HG02588 (cell line): ENCODE measurements around the gene CZIB.

Experiments
- ATAC-seq: cut with Tn5 transposase; IDR thresholded peaks from one replicate; pipeline ENCODE4 v1.9.1; 2021; ENCODE audit warnings: mild to moderate bottlenecking, moderate library complexity; ENCODE audit not compliant: unreplicated experiment

Gene CZIB

DNA sequence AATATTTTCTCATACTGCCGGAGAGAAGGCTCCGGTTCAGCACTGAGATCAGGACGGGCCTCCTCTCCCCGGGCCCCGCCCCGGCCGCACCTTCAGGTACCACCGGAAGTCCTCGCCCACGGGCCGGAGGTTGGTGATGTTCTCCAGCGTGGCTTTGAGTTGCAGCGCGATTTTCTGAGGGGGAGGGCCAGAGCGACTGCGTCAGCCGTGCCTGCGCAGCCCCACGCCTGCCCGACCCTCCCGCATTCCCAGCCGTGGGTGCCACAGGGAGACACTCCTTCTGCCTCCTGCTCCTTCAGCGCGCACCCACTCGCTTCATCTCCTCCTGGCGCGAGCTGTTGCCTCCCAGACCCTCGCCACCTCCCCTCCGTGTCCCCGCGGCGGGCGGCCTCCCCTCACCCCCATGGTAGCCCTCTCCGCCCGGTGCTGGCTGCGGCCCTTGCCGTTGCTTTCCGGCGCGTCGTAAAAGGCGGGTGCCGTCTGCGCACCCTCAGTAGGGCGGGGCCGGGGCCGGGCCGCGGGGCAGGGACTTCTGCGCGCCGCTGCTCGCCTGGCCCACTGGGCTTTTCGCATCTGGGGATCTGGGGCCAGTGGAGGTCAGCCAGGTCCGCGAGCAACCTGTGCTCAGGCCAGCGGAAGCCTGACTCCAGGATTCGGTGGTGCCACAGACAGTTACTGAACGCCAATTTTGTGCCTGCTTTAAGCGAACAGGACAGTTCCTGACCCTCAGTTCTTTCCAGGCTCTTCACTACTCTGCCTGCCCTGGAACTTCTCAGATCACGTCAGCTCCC, at the start of gene CZIB:
CZIB (minus strand) TSS at position 464 of the 791 bp plus-strand sequence; CDS start at position 405, 59 bp downstream.
- peak; percentile 89 for ATAC-seq

DNA sequence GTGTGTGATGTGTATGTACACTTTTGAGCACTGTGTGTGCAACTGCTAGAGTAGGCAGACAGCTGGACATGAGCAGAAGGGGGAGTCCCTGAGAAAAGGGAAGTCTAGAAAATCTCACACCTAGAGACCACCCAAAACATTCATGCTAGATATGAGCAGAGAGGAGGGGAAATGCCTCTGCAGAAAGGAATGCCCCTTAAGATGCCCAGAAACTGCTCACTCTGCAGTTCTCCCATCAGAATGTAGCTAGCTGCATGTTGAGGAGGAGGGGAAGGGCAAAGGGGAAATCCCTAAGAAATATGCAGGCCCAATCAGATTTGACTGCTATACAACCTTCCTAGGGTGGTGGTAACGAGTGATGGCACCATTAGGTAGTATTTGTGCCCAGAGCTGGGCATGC, 49.7 kb upstream of the CZIB start:
- ATAC-seq = peak; percentile 43

DNA sequence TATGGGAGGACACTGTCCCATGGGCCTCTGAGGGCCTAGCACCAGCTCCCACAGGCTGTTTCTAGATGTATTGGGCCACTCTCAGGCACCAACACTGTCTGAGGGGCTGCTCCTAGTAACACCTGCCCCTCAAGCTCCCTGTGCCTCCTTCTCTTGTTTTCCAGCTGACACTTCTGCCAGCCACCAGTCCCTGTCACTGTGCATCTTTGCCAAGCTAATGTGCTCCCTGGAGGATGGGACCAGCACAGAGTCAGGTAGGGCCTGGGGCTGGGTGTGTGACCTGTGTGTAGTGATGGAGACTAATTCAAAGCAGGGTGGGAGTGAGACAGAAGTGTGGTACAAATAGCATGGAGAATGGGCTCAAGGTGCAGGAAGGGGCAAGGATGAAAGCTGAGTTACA, 47.3 kb upstream of the CZIB start:
- ATAC-seq = no peak

DNA sequence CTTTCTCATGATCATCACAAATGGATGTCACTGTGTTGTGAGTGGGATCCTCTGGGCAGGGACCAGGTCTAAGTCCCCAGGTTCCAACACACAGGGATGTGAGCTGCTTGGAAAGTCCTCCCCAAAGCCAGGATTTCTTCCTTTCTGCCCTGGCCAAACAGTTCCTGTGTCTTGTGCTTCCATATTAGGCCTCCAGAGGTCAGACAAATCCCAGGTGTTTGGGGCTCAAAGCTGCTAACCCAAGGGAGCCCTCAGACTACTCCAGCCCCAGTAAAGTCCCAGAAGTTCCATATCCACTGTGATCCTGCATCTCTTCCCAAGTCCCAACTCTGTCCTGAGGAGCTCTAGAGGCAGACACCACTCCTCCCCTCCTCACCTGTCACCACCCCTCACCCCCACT, 45.6 kb upstream of the CZIB start:
- ATAC-seq = no peak

DNA sequence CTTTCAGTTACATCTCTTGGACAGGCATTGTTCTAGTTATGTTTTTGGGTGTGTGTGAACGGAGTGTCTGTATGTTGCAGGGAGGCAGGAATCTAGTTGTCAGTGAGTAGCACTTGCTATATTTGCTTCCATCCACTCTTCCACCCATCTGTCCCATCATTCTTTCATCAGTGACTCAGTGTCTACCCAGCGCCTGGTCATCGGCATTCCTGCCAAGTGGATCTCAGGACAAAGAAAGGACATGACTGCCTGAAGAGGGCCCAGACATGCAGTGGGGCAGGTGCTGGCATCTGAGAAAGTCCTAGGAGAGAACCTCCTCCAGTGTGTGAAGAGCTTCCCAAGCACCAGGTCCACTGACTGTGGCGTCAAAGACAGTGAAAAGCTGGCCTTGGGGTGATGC, 45.1 kb upstream of the CZIB start:
- ATAC-seq = no peak

DNA sequence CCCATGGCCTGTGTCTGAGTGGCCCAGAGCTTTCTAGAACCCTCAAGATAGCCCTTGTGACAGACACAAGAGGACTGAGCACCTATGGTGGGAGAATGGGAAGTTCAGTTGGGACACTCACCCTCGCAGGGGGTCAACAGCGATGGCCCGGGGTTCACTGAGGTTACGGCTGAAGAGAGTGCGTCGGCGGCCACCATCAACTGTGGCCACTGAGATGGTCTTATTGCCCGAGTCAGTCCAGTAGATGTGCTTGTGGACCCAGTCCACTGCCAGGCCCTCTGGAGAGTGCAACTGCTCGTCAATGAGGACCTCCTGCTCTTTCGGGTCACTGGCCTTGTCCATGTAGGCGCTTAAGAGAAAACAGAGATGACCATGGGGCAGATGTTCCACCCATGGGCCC, 43.6 kb upstream of the CZIB start:
- no peak for ATAC-seq

DNA sequence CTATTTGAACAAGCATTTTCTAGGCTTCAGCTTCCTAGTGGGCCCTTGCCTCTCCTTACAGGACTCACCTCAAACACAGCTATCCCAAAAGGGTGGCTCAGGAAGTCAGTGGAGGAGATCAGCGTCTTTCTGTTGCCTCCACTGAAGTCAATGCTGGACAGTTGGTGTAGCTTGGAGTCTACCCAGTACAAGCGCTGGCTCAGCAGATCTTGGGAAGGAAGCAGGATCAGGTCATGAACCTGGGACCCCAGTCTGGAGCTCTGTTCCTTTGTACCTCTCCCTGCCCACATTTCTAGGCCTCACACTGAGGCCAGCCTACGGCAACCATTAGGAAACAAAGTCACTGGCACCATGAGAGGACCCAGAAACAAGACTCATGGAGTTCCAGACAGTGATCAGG, 41.6 kb upstream of the CZIB start:
- no peak for ATAC-seq

DNA sequence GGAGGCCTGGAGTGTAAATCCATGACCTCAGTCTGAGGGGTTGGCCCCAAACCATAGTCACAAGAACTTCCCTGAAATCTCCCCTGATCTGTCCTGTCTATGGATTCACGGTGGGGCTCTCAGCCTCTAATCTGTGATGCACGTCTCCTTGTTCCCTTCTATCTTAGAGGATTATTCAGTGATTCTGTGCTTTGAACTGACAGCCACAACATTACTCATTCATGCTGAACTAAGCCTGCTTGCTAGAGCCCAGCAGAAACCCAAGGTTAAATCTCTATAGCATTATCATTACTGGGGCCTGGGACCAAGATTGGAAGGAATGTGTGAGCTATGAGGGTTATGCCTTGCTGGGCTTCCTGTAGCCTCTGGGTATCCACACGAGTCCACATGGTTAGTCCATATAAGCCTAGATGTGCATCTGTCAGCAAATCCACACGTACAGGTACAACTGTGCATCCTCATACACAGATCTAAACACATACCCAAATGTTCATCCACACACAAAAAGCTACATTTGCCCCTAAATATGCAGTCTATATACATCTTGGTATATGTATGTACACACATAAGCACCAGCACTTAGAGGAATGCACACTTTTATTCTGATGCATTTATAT, 40.3 kb upstream of the CZIB start:
- no peak for ATAC-seq

DNA sequence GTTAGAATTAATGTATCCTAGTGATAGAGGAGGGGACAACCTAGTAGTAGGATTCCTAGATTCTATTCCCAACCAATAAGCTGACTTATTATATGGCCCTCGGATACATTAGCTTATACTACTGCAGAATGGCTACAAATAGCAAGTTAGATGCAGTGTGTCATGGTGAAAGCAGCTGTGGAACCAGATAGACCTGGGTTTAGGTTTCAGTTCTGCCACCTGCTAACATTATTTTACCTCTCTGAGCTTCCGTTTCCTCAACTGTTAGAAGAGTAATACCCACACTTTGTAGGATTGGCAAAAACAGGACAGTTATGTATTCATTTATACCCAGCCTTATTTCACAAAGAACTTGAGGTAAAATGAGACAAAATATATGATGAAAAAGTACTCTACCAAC, 39.5 kb upstream of the CZIB start:
- ATAC-seq = peak; percentile 68

DNA sequence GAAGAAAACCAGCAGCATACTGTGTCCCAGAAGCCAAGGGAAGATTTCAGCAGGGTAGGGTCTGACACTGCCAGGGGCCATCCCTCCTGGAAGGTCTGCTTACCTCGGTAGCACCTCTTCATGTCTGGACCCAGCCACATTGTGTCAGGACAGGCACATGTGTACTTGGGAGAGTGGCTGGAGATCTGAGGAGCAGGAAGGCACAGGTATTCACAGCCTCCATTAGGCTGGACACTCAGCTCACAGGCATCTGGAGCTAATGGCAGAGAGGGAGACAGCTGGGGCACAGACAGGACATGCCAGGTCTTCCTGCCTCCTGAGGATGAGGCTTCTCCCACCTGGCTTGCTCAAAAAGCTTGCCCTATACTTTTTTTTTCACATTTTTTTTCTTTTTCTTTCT, 37.8 kb upstream of the CZIB start:
- no peak for ATAC-seq

DNA sequence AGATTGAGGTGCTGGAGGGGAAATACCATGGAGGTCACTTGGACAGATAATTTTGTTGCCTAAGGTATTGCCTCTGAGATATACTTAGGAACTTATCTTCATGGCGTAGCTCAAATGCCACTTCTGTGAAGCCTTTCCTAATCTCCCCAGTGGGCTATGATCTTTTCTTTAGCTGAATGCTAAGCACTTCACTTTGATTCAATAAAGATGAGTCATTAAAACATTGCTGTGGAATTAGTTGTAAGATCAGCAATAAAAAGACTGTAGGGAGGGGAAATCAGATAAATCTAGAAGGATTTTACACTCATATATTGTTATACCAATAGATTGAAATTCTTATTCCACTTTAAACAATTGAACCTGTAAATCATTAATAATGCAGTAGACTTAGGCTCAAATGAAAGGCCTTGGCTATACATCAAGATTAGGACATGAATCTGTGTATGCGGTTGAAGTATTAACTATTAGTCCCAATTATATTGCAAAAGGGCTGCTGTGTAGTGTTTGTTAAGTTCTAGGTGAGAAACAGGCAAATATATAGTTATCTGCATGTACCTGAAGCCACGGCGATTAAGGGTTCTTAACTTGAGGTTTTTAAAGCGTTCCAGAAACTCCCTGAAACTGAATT, 37.1 kb upstream of the CZIB start:
- no peak for ATAC-seq

DNA sequence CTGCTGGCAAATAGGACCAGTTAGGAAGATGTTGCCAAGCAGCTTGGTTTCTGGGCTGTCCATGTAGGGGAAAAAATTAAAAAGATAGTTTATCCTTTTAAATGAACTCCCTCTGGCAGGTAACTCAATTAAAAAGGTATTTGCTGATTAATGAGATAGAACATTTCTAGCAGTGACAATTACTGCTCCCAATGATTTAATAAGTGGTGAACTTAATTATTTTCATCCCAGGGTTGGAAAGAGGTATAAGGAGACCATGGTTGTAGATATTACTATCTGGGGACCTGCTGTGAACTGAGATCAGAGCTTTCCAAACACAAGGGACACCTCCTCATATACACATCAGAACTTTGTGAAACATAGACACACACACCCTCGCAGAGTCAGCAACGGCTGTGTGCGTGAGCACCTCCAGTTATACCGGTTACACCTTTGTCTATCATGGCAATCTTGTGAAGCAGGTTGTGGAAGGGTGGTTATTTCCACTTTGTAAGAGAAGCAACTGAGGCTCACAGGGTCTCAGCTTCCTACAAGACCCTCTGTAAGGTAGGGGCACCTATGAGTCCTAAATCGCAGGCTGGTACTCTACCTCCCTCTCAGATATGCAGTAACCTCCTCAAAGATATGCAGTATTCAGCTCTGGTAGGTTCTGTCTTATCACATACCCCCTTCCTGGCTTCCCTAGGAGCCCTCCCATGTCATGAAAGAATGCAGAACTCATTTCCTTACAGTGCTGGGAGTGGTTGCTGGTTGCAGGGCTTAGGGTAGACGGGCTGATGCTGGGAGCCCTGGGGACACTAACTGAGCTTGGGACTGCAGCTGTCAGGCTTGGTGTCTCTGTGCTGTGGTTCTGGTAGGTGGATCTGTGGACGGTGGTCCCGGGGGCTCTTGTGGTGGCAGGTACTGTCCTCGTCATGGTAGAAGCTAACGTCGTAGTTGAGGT, 36.3 kb upstream of the CZIB start:
- no peak for ATAC-seq

DNA sequence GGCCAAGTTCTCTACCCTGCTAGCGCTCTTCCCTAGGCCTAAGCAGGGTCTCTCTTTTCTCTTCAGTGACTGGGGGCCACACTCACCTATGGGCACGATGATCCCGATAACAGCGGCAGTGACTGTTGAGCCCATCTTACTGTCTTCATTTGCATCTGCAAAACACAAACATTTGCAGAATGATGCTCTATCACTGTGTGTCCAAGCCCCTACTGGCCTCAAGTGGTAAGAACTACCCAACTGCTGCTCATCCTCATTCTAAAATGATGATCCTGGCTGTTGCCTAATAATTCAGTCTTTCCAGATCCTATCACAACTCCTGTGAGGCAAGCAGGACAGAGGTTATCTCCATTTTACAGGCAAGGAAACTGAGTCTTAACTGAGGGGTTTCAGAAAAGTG, 34.6 kb upstream of the CZIB start:
- ATAC-seq = no peak

DNA sequence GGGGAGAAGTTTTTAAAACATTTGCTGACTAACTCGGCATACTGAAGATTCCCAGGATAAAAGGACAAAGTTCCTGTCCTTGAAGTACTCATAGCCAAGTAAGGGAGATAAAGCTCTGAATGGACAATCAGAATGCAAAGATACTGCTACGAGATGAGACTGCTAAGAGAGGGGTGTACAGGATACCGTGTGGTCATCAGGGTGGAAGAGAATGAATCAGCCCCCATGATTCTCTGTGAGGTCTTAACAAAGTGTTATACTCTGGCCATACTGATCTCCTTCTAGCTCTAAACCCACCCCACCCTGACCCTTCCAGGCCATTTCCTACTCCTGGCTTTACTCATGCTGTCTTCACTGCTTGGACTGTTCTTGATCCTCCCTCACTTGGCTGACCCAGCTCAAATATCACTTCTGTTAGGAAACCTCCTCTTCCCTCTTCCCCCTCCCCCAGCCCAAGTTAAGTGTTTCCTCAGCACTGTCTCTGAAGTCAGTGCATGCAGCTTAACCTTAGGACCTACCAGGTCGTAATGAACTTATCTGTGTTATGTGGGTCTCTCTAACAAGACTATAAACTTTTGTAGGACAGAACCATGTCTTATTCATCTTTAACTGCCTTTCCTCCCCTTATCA, 33.7 kb upstream of the CZIB start:
- ATAC-seq = no peak

DNA sequence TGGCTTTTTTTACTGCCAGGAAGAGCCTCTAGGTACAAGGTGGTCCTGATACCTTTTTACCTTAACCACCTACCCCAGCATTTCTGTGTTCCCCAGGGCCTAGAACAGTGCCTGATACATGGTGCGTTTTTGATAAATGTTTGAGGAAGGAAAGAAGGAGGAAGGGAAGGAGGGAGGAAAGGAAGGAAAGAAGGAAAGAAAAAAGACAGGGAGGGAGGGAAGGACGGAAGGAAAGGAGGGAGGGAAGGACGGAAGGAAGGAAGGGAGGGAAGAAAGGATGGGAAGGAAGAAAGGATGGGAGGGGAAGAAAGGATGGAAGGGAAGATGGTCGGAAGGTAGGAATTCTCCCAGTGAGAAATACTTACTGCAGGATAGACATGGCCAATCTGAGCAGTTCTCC, 29.9 kb upstream of the CZIB start:
- no peak for ATAC-seq

DNA sequence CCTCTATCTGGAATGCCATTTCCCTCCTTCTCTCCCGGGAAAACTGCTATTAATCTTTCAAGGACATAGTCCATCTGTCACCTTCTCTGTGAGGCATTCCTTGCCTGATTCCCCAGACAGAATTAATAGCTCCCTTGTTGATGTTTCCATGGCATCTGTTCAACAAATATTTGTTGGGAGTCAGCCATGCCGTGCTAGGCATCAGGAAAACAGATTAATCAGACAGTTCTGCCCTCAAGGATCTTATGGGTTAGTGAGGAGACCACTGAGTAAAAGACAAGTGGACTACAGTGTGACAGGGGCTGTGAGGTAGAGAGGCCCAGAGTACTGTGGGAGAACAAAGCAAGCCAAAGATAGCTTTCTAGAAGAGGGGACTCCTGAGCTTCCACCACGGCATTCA, 29.3 kb upstream of the CZIB start:
- ATAC-seq = no peak

DNA sequence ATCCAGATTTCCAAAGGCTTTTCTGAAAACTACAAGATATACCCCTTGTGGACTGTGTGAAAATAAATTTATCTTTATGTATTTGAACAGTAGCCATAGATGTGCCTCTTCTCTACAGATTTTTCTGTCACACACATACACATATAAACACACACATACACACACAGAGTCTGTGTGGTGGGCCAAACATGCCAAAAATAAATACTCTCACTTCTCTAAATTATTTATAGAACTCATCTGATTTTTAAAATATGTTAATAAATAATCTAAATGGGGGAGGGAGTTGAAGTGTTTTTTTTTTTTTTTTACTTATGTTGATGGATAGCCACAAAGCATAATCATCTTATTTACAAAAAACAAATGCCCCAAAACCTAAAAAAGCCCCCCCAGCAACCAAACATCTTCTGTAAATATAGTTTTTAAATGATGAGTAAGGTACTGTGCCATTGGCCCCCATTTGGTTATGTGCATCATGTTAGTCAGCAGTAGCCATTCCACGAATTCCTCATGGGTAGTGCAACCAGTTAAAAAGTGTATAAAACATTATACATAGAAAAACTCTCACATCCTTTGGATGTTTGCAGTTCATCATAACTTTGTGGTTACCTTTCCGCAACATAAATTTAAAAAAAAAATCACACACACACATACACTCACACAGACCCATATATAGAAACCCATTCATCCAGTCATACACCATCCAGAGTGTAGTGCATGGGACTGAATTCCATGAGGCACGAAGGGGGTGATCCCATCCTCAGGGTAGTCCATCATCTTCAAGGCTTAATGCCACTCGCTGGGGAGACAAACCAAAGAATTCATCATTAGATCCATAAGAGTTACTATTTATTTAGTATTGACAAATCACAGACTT, 26.1 kb upstream of the CZIB start:
- no peak for ATAC-seq

DNA sequence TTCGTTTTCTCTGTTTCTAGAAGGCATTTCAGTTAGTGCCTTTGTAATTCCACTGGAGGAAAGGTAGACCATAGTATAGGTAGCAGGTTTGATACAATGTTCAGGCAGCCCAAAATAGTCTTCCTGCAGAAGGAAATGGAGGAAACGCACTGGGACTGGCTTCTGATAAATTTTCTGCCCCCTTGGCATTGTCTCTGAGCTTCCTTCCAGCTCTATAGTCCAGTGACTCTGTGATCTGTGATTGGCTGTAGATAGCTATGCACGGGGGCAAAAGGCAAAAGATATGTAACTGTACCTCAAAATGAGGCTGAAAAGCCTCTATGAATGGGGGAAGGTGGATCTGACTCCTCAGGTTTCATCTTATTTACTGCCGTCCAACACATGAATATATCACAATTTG, 23.7 kb upstream of the CZIB start:
- no peak for ATAC-seq

DNA sequence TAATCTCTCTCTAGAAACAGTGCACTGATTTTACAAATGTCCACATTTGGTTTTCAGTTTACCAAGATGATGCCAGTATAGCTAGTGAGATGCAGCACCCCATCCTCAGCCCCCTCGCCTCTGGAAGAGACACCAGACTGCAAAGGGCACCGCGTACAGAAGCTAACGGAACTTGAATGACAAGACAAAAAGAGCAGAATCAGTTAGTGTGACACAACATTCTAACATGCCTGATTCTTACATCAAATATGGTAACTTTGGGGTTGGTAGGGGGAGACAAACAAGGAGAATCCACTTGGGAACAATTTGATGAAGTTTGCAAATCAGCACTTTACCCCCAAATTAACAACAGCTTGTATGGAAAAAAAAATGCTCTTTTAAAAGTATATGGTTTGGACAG, 21.9 kb upstream of the CZIB start:
- ATAC-seq = no peak

DNA sequence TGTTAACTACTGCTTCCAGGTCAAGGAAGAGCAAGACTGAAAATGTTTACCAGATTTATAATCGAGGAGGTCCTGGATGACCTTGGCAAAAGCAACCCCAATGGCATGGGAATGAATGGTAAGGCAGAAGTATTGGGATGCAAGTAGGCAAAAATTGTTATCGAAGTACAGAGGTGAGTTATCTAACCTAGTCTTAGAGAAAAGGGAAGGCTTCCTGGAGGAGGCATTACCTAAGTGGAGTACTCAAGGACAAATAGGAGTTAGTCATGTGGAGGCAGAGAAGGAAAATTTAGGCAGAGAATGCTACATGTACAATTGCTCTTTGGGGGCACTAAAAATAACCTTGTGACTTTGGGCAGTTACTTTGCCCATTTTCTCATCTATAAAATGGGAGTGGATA, 21.4 kb upstream of the CZIB start:
- ATAC-seq = no peak
